ENCODE data around the gene ERBB4.

The ERBB4 gene

DNA sequence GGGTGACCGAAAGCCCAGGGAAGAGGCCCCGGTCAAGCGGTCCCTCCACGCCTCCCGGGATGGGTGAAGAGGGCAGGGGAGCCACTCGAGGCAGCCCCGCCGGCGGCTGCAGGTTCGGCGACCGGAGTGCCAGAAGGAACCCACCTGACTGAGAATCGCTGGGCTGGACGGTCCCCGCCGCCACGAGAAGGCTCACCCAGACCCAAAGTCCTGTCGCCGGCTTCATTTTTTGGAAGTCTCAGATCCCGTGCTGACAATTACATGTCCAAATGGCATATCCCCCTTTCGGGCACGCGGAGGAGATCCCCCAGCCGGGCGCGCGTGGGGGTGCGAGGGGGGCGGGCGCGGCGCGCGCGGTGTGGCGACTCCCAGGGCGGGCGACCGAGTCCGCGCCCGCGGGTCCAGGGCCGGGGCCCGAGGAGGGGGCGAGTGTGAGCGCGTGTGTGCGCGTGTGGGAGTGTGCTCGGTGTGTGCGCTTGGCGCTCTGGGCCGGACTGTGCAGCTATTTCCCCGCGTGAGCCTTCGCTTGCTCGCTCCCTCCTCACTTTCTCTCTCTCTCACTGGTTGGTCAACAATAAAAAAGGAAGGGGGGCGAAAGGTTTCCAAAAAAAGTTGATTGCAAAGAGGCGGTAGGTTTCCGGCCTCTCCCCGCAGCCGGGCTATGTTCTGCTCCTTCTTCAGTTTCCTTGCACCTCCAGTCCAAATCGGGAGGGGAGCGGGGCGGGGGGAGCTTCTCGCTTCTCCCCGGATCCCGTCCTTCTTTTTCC is at the start of gene ERBB4:
Gene ERBB4 (minus strand): TSS at position 498 of the 767 bp plus-strand sequence. CDS start 272 bp downstream, at position 226.
- no peak for DNase-seq (ENCODE audit: low read depth, low spot score)

DNA sequence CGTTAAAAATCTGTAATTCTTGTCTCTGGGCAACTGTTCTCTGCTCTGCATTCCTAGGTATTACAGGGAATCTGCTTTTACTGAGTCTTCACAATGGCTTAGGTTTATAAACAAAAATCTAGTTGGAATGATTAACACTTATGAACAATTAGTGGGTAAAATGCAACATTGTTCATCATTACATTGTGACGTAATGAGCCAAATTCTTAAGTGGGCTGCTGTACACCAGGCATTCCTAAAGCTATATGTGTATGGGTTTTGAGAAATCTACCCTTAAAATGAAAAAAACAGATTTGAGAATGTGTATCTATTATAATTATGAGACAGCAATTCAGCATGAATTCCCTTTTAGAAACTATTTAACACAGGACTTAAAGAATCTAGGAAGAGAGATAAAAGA is 41.5 kb upstream of the ERBB4 start:
- DNase-seq (ENCODE audit: low read depth, low spot score), result no peak

GRCh38 chr2:212556296-212556695 is 17.7 kb upstream of the ERBB4 start:
- no peak for DNase-seq (ENCODE audit: low read depth, low spot score)

DNA sequence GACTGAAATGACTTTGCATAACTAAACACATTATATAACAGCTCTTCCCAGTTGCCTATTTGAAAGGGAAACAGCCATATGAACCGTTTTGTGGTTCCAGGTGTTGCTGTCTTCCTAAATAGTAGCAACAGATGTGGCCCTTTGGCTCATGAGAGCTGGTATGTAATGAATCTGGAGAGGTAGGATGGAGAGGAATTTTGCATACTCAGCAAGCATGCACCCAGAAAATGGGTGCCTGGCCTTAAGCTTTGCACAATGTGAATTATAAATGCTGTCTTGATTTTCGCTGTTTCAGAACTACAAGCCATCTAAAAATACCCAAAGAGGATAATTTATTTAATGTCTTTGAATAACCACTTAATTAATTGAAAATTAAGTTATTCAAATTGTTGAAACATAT is 15.6 kb upstream of the ERBB4 start:
- DNase-seq (ENCODE audit: low read depth, low spot score), result no peak

GRCh38 chr2:212549941-212550340 is 11.3 kb upstream of the ERBB4 start:
- no peak for DNase-seq (ENCODE audit: low read depth, low spot score)

- no peak for DNase-seq (ENCODE audit: low read depth, low spot score)
Observed at GRCh38 chr2:212549463-212549862, 10.9 kb upstream of the ERBB4 start.

DNA sequence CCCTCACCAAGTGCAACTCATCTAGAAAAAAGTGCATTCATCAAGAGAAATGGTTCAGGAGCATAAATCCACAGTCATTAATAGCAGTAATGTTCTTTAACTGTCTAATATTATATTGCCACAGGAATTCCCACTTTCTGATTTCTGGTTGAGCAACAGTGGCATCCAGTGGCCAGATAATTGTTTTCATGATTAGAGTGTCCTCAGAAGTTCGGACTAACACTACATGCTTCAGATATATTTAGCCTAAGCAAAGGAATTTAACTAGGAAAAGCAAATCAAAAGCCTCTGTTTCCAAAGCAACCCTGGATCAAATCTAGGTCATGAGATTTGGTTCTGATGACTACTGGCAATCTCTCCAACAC is 9.8 kb upstream of the ERBB4 start:
- no peak for DNase-seq (ENCODE audit: low read depth, low spot score)

GRCh38 chr2:212547716-212548454 is 9.3 kb upstream of the ERBB4 start:
- no peak for DNase-seq (ENCODE audit: low read depth, low spot score)

GRCh38 chr2:212546669-212547068 is 8.1 kb upstream of the ERBB4 start:
- no peak for DNase-seq (ENCODE audit: low read depth, low spot score)

- no peak for DNase-seq (ENCODE audit: low read depth, low spot score)
Observed at GRCh38 chr2:212540341-212540740, 1.7 kb upstream of the ERBB4 start.

- no peak for DNase-seq (ENCODE audit: low read depth, low spot score)
Observed at GRCh38 chr2:212539072-212539880, 674 bp upstream of the ERBB4 start.

DNA sequence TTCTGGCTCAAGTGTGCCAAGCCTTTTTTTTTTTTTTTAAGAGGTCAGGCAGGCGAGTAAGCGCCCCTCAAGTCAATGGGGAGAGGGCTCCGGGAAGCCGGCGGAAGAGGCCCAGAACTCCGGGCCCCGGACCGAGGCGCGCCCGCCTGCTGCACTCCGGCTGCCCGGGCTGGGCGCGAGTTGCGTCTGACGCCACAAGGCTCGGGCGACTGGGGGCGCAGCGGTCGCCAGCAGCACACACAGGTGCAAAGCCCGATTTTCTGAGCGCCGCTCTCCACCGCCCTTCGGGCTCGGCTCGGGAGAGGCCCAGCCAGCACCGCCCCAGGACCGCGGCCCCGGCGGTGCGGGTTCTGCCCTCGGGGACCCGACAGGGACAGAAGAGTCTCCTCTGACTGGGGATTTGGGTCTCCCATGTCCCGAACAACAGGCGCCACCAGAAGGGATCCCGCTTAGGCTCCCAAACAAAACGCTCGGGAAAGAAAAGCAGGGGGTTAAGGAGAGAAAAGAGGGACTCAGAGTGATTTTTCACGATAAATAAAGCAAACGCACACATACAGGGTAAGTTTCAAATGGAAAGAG is 787 bp downstream of the ERBB4 start:
- DNase-seq (ENCODE audit: low read depth, low spot score), result no peak

DNA sequence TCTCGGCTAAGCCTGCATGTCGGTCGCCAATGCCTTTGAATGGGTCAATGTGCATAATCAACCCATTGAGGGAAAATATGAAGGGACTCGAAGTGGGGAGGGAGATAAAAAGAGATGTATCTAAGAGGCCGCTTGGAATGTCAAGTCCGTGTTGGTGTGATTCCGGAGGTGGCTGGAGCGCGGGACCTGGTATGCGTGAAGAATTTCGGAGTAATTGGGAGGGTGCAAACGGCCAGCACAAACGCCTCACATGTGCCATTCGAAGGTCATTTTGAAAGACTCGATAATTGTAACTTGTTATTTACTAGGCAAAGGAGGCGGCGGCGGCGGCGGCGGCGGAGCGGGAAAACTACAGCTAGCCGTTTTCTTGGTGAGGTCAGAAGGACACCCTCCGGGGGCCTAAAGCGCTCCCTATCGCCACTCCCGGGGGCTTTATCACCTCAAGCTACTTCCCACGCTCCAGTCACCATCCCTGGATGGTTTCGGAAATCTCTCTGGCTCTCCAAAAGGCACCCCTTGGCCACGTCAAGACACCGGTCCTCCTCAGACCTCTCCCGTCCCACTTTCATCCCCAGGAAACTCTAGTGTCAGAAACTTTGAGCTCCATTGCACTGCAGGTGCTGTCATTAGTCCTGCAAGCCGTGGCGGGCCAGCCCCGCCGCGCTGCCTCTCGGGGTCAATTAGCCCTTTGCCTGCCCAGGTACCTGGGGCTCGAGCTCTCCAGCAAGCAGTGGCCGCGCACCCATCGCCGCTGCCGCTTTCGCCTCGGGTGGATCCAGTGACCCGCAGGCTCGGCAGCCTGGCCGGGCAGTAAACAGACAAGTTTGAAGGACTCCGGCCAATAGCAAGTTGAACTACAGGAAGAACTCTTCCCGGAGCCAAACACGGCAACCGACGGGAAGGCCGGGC is 1.5 kb downstream of the ERBB4 start:
- DNase-seq (ENCODE audit: low read depth, low spot score), result no peak

- DNase-seq (ENCODE audit: low read depth, low spot score), result no peak
Observed at GRCh38 chr2:212535996-212536816, 2.4 kb downstream of the ERBB4 start.

GRCh38 chr2:212534336-212534735 is 4.3 kb downstream of the ERBB4 start:
- no peak for DNase-seq (ENCODE audit: low read depth, low spot score)

GRCh38 chr2:212532585-212532984 is 6.0 kb downstream of the ERBB4 start:
- DNase-seq (ENCODE audit: low read depth, low spot score), result no peak

- DNase-seq (ENCODE audit: low read depth, low spot score), result no peak
Observed at GRCh38 chr2:212532087-212532486, 6.5 kb downstream of the ERBB4 start.

DNA sequence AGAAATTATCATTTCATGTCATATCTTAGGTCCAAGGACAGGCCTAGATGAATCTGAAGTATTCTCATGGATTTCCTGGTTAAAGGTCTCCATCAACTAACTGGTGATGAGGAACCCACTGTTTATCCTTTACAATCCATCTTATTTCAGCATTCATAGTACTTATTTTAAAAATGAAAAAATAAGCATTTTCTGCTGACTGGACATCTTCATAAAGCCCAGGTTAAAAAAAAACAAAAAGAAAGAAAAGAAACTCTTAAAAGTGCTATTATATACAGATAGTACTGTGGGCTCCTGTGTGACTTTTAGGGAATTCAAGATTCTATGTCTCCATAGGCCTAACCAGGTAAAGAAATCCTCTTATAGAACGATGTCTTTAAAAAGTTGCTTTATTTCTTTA is 7.1 kb downstream of the ERBB4 start:
- no peak for DNase-seq (ENCODE audit: low read depth, low spot score)

- DNase-seq (ENCODE audit: low read depth, low spot score), result no peak
Observed at GRCh38 chr2:212530991-212531390, 7.6 kb downstream of the ERBB4 start.

DNA sequence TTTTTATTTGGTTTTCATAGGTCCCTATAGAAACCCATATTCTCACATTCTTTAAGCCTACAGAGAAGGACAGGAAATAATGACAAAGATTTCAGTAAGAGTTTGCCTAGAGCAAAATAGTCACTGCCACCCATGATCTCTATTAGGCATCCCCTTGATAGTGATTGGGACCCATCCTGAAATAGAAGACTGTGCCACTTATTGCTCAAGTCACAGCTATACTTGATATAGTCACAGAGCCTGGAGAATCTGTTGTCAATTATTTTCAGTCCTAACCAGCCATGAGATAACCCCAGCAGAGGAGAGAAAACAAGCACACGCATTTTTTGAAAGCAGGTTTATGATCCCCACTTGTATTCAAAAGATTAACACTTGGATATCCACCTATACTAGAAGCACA is 8.2 kb downstream of the ERBB4 start:
- no peak for DNase-seq (ENCODE audit: low read depth, low spot score)
